ENCODE results near the gene RADIL. TPM values are rescaled to one million over a fixed set of nuclear protein-coding genes. Genes with fewer than 3 reads are reported as not detected.
A peak's percentile ranks its signal among the peaks of the same experiment; 100 is the strongest.

The RADIL gene
- total RNA-seq, 3 donors from 2014 or later = 0.35 to 7.4 (median 1.1) TPM

GRCh38 chr7:4885317-4885807 is 1.8 kb upstream of the RADIL start:
- Histone ChIP-seq H3K36me3 (ENCODE audit: low read depth) (no peaks in the 10 kb centered on the region), H3K4me1 (ENCODE audit: low read depth) (peaks cover 3% of the 10 kb centered on the region), H3K9me3 (no peaks in the 10 kb centered on the region), H3K4me3 (no peak overlapping the region)
- intact Hi-C loops (cut with DNase I, micrococcal nuclease) = no loop called here
- TF ChIP-seq CTCF (IDR thresholded peaks at IDR 0.05) = no peak
- ATAC-seq (no peak), DNase-seq (no peak)

- no peak for TF ChIP-seq CTCF (IDR thresholded peaks at IDR 0.05)
Measured at GRCh38 chr7:4884164-4884563, 648 bp upstream of the RADIL start.

GRCh38 chr7:4883033-4883371 is 514 bp downstream of the RADIL start:
- intact Hi-C loops (cut with DNase I, micrococcal nuclease) = no loop called here
- Histone ChIP-seq H3K36me3 (ENCODE audit: low read depth) (no peaks in the 10 kb centered on the region), H3K4me3 (no peak overlapping the region), H3K4me1 (ENCODE audit: low read depth) (peaks cover 3% of the 10 kb centered on the region), H3K9me3 (no peaks in the 10 kb centered on the region)
- no peak for DNase-seq
- no peak for TF ChIP-seq CTCF (IDR thresholded peaks at IDR 0.05)
- no peak for ATAC-seq

More at GRCh38 chr7:4884164-4884563, 648 bp upstream of the RADIL start:
- intact Hi-C loops (cut with DNase I, micrococcal nuclease) = no loop called here
- ATAC-seq (no peak), DNase-seq (no peak)
- H3K36me3 ChIP-seq (ENCODE audit: low read depth) = no peaks in the 10 kb centered on the region
- no peak overlapping the region for H3K4me3 ChIP-seq
- no peaks in the 10 kb centered on the region for H3K9me3 ChIP-seq
- H3K4me1 ChIP-seq (ENCODE audit: low read depth) = peaks cover 3% of the 10 kb centered on the region

- peak in 2 of 3 donors; percentile 33 to 35 for DNase-seq
- intact Hi-C loops (cut with DNase I, micrococcal nuclease) = no loop called here
- H3K9me3 ChIP-seq = no peaks in the 10 kb centered on the region
- H3K36me3 ChIP-seq (ENCODE audit: low read depth) = no peaks in the 10 kb centered on the region
- no peak for TF ChIP-seq CTCF (IDR thresholded peaks at IDR 0.05)
- H3K4me1 ChIP-seq (ENCODE audit: low read depth) = peaks cover 3% of the 10 kb centered on the region
- no peak overlapping the region for H3K4me3 ChIP-seq
- ATAC-seq = peak; percentile 31
Measured at GRCh38 chr7:4882169-4883032, 1.1 kb downstream of the RADIL start.

GRCh38 chr7:4880218-4880617 is 3.3 kb downstream of the RADIL start:
- intact Hi-C loops (cut with DNase I, micrococcal nuclease) = no loop called here
- H3K9me3 ChIP-seq = no peaks in the 10 kb centered on the region
- DNase-seq = no peak
- peaks cover 3% of the 10 kb centered on the region for H3K4me1 ChIP-seq (ENCODE audit: low read depth)
- no peak overlapping the region for H3K4me3 ChIP-seq
- no peaks in the 10 kb centered on the region for H3K36me3 ChIP-seq (ENCODE audit: low read depth)
- no peak for TF ChIP-seq CTCF (IDR thresholded peaks at IDR 0.05)
- no peak for ATAC-seq
